WTC11 (cell line): Measurements from ENCODE around the gene ITGA8.

Experiments
- JUN ChIP-seq: sonication (generic); formaldehyde crosslinking; IDR thresholded peaks from 2 replicates; pipeline ENCODE4 v1.8.0; 2023; ENCODE audit warnings: mild to moderate bottlenecking, missing genetic modification reagents
- KAT7 ChIP-seq: sonication (generic); formaldehyde crosslinking; IDR thresholded peaks from 2 replicates; pipeline ENCODE4 v1.8.1; 2023; ENCODE audit warnings: missing genetic modification reagents, mild to moderate bottlenecking, borderline replicate concordance
- TEAD4 ChIP-seq: sonication (generic); formaldehyde crosslinking; IDR thresholded peaks from 2 replicates; pipeline ENCODE4 v1.8.0; 2022; ENCODE audit warnings: mild to moderate bottlenecking, missing genetic modification reagents
- ZNF317 ChIP-seq: sonication (generic); formaldehyde crosslinking; IDR thresholded peaks from 2 replicates; pipeline ENCODE4 v1.8.1; 2023; ENCODE audit warnings: low read depth, mild to moderate bottlenecking, moderate library complexity, missing genetic modification reagents, borderline replicate concordance
- TF ChIP-seq, protein P1 (sequence below): fragments of 200-600 bp; IDR thresholded peaks from 2 replicates; pipeline ENCODE4 v1.8.0; 2022; ENCODE audit warnings: antibody characterized with exemption
- TF ChIP-seq, protein P2 (sequence below): sonication (generic); formaldehyde crosslinking; IDR thresholded peaks from 2 replicates; pipeline ENCODE4 v1.8.1; 2022; ENCODE audit warnings: low read depth, missing genetic modification reagents, borderline replicate concordance

DNA sequence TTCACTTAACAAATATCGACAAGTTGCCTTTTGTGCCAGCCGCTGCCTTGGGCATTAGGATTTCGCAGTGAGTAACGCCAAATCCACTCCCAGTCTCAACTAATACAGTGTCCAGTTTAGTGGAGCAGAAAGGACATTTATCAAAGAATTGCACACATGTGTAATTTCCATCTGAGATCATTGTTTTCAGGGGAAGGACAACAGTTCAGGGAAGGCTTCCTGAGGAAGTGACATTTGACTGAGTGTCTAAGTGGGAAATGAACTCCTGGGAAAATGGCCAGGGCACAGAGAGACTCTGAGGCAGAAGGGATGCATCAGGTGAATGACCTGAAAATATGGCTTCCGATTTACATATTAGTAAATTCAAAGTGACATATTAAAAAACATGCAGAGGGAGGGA lies 89.4 kb downstream of the ITGA8 start:
- TF ChIP-seq, protein P1, sequence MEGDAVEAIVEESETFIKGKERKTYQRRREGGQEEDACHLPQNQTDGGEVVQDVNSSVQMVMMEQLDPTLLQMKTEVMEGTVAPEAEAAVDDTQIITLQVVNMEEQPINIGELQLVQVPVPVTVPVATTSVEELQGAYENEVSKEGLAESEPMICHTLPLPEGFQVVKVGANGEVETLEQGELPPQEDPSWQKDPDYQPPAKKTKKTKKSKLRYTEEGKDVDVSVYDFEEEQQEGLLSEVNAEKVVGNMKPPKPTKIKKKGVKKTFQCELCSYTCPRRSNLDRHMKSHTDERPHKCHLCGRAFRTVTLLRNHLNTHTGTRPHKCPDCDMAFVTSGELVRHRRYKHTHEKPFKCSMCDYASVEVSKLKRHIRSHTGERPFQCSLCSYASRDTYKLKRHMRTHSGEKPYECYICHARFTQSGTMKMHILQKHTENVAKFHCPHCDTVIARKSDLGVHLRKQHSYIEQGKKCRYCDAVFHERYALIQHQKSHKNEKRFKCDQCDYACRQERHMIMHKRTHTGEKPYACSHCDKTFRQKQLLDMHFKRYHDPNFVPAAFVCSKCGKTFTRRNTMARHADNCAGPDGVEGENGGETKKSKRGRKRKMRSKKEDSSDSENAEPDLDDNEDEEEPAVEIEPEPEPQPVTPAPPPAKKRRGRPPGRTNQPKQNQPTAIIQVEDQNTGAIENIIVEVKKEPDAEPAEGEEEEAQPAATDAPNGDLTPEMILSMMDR, result no peak
- no peak for TF ChIP-seq JUN (CRISPR knock-in tag)
- no peak for TF ChIP-seq TEAD4
- TF ChIP-seq ZNF317 (CRISPR knock-in tag), result no peak
- no peak for TF ChIP-seq KAT7 (CRISPR knock-in tag)
- TF ChIP-seq, protein P2, sequence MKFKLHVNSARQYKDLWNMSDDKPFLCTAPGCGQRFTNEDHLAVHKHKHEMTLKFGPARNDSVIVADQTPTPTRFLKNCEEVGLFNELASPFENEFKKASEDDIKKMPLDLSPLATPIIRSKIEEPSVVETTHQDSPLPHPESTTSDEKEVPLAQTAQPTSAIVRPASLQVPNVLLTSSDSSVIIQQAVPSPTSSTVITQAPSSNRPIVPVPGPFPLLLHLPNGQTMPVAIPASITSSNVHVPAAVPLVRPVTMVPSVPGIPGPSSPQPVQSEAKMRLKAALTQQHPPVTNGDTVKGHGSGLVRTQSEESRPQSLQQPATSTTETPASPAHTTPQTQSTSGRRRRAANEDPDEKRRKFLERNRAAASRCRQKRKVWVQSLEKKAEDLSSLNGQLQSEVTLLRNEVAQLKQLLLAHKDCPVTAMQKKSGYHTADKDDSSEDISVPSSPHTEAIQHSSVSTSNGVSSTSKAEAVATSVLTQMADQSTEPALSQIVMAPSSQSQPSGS, result no peak
